Choroid plexus epithelial cell (primary cell): ENCODE data around the gene DYNC2I2.
"Not testable (repeated sequence)": the region's sequence is repeated elsewhere in the genome, so short reads cannot be mapped to it uniquely, and the experiment has no call there.

Experiments
- DNase-seq: peaks from one replicate; pipeline ENCODE4 v3.0.0-alpha.2; 2010; ENCODE audit warnings: low read depth
- H3K4me3 ChIP-seq: 2 replicates; pipeline ENCODE4 v1.5.1; 2011; ENCODE audit warnings: low read depth, mild to moderate bottlenecking, control low read depth, low read length, moderate library complexity
- TF ChIP-seq, protein P1 (sequence below): conservative IDR thresholded peaks from 2 replicates; pipeline ENCODE4 v1.5.1; 2011; ENCODE audit warnings: low read depth, mild to moderate bottlenecking, control low read depth, inconsistent platforms, low read length, moderate library complexity

Gene DYNC2I2

GRCh38 chr9:128684325-128685199 lies 27.9 kb upstream of the DYNC2I2 start:
- peak overlapping the region; percentile 84 for H3K4me3 ChIP-seq
- peak; percentile 83 for DNase-seq
- TF ChIP-seq, protein P1, sequence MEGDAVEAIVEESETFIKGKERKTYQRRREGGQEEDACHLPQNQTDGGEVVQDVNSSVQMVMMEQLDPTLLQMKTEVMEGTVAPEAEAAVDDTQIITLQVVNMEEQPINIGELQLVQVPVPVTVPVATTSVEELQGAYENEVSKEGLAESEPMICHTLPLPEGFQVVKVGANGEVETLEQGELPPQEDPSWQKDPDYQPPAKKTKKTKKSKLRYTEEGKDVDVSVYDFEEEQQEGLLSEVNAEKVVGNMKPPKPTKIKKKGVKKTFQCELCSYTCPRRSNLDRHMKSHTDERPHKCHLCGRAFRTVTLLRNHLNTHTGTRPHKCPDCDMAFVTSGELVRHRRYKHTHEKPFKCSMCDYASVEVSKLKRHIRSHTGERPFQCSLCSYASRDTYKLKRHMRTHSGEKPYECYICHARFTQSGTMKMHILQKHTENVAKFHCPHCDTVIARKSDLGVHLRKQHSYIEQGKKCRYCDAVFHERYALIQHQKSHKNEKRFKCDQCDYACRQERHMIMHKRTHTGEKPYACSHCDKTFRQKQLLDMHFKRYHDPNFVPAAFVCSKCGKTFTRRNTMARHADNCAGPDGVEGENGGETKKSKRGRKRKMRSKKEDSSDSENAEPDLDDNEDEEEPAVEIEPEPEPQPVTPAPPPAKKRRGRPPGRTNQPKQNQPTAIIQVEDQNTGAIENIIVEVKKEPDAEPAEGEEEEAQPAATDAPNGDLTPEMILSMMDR, result no peak

- no peak for DNase-seq
- TF ChIP-seq, protein P1, result no peak
- peak overlapping the region; percentile 84 for H3K4me3 ChIP-seq
These were observed 27.3 kb upstream of the DYNC2I2 start for GRCh38 chr9:128684065-128684324.

DNA sequence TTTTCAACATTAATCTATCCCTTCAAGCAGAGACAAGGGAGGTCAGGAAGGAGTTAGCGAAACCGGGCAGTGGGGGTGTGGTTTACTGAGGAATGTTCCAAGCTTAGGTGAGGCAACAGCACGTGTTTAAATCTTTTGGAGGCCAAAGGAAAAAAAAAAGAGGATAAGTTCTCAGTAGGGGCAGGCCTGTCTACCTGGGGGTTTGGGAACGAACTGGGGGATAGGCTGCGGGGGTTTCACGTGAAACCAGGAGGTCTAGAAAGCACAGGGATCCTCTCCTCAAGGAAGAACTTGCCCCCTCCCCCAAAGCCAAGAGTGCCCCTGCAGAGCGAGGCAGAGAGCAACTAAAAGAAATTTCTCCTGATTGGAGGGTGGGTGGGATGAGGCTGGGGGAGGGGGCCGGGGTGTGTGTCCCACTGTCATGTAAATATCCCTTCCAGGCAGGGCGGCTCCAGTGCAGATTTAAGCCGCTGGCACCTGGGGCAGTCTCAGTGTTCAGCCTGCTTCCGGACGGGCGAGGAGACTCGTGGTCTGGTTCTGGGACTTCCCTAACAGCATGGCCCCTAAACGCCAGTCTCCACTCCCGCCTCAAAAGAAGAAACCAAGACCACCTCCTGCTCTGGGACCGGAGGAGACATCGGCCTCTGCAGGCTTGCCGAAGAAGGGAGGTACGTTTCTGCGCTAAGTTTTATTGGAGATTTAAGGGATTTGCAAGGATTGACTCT lies 26.9 kb upstream of the DYNC2I2 start:
- peak overlapping the region; percentile 84 for H3K4me3 ChIP-seq
- peak; percentile 86 for DNase-seq

DNA sequence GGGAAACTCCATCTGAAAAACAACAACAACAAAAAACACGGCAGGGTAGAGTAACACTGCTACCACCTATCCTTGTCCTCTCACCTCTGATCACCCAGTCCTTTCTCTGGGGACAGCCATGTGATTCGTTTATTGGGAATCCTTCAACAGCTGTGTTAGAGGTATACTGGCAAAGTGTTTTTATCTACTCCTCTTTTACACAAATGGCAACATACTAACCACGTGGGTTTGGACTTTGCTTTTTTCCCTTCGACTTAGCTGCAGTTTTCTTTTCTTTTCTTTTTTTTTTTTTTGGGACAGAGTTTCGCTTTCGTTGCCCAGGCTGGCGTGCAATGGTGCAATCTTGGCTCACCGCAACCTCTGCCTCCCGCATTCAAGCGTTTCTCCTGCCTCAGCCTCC lies 21.1 kb upstream of the DYNC2I2 start:
- TF ChIP-seq, protein P1, result no peak
- DNase-seq, result no peak
- no peak overlapping the region for H3K4me3 ChIP-seq

More for the DNA sequence above, 26.9 kb upstream of the DYNC2I2 start:
- TF ChIP-seq, protein P1, result no peak

DNA sequence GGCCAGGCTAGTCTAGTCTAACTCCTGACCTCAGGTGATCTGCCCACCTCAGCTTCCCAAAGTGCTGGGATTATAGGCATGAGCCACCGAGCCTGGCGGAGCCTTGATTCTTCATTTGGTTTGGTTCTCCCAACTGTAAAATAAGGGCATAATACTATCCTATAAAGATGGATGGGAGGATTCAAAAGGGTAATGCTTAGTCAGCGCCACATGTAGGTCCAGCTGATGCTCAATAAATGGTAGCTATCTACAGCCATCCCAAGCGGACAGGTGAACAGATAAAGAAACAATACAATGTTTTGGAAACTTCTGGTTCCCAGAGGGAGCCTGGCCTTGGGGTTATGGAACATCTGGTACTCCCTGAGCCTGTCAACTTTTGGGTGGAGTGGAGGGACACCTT lies 18.7 kb upstream of the DYNC2I2 start:
- no peak overlapping the region for H3K4me3 ChIP-seq
- TF ChIP-seq, protein P1, result no peak
- DNase-seq, result no peak

DNA sequence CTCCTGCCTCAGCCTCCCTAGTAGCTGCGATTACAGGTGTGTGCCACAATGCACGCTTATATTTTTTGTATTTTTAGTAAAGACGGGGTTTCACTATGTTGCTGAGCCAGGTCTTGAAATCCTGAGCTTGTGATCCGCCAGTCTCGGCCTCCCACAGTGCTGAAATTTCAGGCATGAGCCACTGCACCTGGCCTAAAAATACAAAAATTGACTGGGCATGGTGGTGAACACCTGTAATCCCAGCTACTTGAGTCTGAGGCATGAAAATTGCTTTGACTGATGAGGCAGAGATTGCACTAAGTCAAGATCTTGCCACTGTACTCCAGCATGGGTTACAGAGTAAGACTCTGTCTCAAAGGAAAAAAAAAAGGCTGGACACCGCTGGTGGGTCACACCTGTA lies 13.1 kb upstream of the DYNC2I2 start:
- TF ChIP-seq, protein P1, result no peak
- no peak overlapping the region for H3K4me3 ChIP-seq
- no peak for DNase-seq

DNA sequence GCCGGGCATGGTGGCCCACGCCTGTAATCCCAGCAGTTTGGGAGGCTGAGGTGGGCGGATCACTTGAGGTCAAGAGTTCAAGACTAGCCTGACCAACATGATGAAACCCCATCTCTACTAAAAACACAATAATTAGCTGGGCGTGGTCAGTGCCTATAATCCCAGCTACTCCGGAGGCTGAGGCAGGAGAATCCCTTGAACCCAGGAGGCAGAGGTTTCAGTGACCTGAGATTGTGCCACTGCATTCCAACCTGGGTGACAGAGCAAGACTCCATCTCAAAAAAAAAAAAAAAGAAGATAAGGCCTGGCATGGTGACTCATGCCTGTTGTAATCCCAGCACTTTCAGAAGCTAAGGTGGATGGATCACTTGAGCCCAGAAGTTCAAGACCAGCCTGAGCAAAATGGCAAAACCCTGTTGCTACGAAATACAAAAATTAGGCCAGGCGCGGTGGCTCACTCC lies 9.9 kb upstream of the DYNC2I2 start:
- H3K4me3 ChIP-seq, result not testable (repeated sequence)
- DNase-seq, result peak; percentile 38
